Coronary artery (tissue), 2 donors: ENCODE results near the gene ASIC5.

Source experiments
- DNase-seq: peaks from one replicate; pipeline ENCODE4 v3.0.0-alpha.2; 2017; ENCODE audit warnings: low spot score
- H3K27ac ChIP-seq, 2 donors: fragments of 200-600 bp; sonication (generic); one replicate each; pipeline ENCODE4 v1.5.1; 2016 to 2019
- H3K4me3 ChIP-seq: fragments of 200-600 bp; sonication (generic); 2 replicates; pipeline ENCODE4 v1.5.1; 2016; ENCODE audit warnings: mild to moderate bottlenecking, moderate library complexity
- TF ChIP-seq, protein P1 (sequence below): fragments of 200-600 bp; sonication (generic); IDR thresholded peaks from one replicate; pipeline ENCODE4 v1.5.1; 2019; ENCODE audit warnings: antibody characterized with exemption

Gene ASIC5

DNA sequence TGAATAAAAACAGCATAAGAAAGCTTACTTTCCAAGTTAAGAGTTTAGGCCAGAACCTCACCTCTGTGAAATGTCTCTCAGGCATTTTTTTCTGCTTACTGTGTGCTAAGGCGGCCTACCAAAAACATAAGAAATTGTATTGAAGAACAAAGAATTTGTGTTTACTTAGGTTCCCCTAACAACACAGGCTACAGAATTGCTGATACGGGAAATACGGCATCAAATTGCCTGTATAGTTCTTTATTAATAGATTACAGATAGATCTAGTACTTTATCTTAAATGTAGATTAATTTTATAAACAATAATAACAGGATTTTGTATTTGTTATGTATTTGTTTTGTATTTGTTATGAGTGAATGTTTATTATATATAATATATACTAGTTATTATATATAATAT is 12.9 kb downstream of the ASIC5 start:
- DNase-seq: no peak
- Histone ChIP-seq H3K4me3 (no peak overlapping the region), H3K27ac (no peak overlapping the region)
- TF ChIP-seq, protein P1, sequence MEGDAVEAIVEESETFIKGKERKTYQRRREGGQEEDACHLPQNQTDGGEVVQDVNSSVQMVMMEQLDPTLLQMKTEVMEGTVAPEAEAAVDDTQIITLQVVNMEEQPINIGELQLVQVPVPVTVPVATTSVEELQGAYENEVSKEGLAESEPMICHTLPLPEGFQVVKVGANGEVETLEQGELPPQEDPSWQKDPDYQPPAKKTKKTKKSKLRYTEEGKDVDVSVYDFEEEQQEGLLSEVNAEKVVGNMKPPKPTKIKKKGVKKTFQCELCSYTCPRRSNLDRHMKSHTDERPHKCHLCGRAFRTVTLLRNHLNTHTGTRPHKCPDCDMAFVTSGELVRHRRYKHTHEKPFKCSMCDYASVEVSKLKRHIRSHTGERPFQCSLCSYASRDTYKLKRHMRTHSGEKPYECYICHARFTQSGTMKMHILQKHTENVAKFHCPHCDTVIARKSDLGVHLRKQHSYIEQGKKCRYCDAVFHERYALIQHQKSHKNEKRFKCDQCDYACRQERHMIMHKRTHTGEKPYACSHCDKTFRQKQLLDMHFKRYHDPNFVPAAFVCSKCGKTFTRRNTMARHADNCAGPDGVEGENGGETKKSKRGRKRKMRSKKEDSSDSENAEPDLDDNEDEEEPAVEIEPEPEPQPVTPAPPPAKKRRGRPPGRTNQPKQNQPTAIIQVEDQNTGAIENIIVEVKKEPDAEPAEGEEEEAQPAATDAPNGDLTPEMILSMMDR: no peak

DNA sequence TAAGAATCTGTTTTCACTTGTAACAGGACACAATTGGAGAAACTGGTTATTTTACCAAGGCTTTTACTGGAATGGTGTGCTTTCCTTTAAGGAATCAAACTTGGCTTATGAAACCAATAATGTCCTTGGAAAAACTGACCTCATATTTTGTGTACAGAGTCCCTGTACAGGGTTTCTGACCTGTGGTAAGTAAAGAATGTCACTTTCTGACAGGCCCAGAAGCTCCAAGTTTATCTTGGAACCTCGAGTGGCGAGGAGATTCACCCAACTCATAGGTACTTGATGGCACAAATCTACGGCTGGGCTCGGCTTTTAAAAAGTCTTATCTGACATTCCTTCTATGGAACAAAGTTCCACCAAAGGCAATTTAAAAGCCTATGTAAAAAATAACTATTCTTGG is 17.0 kb downstream of the ASIC5 start:
- TF ChIP-seq, protein P1: no peak
- DNase-seq: no peak
- Histone ChIP-seq H3K27ac (no peak overlapping the region), H3K4me3 (no peak overlapping the region)

DNA sequence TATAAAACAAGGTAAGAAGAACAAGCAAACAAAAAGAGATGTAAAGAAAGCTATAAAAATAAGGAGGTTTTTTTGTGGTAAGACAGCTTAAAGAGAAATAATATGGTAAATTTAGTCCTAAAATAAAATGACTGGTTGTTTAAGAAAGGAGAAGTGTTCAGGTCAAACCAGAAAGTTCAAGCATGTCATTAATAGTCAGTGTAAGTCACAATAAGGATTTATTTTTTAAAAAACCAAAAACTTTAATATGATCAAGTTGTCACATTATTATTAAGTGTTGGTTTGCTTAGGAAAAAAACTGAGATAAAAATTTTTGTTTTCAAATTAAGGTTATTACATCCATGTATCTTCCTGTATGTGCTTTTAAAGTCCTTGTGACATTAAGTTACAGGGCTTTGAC is 19.1 kb downstream of the ASIC5 start:
- no peak overlapping the region for H3K27ac ChIP-seq
- TF ChIP-seq, protein P1: no peak

DNA sequence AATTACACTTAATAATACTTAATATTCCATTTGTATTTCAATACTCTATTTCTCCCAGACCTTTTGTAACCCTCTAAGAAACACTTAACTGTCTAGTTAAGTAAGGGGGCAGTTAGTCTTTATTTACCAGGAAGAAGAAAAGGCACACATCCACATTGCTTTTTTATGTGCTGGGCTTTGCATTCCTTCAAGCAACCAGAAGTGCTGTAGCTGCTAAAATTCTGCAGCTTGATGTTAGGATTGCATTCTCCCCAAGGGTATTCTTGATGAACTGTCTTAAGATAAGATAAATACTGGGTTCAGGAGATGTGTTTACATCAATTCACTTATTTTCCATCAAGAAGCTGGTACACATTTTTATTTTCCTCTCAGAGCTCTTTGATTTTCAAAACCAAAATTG is 24.0 kb downstream of the ASIC5 start:
- no peak overlapping the region for H3K27ac ChIP-seq
- TF ChIP-seq, protein P1: no peak
- DNase-seq: no peak
- no peak overlapping the region for H3K4me3 ChIP-seq

More for the DNA sequence above, 19.1 kb downstream of the ASIC5 start:
- no peak for DNase-seq
- H3K4me3 ChIP-seq: no peak overlapping the region

DNA sequence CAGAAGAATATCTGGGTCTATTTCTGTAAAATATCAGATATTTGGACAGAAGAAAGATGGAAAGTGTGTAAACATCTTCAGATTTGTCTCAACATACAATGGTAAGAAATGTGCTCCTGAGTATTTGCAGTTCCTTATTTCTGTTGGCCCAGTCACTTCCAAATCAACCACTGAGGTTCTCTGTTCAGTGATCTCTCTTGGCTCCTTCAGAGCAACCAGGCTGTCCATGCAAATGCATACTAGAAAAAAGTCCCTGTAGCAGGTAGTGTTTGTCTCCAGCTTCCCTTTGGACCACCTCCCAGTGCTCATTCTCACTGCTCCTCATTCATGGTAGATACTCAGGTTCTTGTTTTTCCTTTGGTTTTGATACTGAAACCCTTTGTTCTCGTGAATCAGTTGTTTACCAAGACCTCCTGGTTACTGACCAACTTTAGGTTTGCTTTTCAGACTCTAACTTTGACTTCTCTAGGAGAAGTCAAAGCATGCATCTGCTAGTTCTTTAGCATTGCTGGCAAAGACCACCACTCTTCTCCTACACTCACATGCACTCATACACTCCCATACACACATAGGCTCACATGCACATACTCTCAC is 28.8 kb downstream of the ASIC5 start:
- H3K4me3 ChIP-seq: no peak overlapping the region
- TF ChIP-seq, protein P1: no peak
- no peak overlapping the region for H3K27ac ChIP-seq
- no peak for DNase-seq

DNA sequence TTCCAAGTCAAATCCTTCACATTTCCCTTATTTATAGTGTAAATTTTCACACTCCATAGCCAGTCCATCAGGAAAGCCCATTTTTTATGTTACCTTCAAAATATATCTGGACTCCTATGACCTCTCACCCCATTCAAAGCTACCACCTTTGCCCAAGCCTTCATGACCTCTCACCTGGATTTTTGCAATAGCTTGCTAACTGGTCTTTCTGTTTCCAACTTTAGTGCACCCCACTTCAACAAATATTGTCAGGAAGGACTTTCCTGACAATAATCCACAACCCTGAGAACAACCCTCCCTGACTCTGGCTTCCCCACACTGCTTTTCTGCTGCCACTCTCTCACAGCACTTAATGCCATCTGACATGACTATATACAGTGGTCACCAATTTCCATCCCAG is 33.4 kb downstream of the ASIC5 start:
- H3K27ac ChIP-seq: no peak overlapping the region
- DNase-seq: no peak
- TF ChIP-seq, protein P1: no peak
- no peak overlapping the region for H3K4me3 ChIP-seq

DNA sequence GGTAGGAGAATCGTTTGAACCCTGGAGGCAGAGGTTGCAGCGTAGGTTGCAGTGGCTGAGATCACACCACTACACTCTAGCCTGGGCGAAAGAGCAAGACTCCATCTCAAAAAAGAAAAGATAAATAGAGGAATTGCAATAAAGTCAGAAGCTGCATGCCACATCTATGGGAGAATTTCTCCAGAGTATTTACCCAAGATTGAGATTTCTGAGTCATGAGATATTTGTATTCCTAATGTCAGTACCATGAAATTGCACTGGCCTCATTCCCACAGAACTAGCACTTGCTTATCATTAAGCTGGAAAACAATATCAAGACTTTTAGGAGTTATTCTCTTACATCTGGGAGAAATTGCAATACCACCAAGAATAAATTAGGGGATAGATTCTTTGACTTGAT is 37.4 kb downstream of the ASIC5 start:
- no peak for DNase-seq
- H3K4me3 ChIP-seq: no peak overlapping the region
- TF ChIP-seq, protein P1: no peak
- no peak overlapping the region for H3K27ac ChIP-seq
